ENCODE measurements around the gene LHFPL2. TPM values are rescaled to one million over a fixed set of nuclear protein-coding genes. Genes with fewer than 3 reads are reported as not detected.
"Not testable (repeated sequence)": the region's sequence is repeated elsewhere in the genome, so short reads cannot be mapped to it uniquely, and the experiment has no call there.

Gene LHFPL2
- polyA plus RNA-seq, 1 donor, result 40.7 TPM

DNA sequence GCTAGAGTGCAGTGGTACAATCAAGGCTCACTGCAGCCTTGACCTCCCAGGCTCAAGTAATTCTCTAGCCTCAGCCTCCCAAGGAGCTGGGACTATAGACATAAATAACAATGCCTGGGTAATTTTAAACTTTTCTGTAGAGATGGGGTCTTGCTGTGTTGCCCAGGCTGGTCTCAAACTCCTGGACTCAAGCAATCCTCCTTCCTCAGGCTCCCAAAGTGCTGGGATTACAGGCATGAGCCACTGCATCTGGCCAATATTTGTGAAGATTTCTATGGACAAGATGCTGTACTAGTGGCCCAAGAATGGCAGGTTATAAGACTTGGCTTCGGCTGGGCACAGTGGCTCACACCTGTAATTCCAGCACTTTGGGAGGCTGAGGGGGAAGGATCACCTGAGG lies 18.4 kb upstream of the LHFPL2 start:
- not testable (repeated sequence) for H3K27ac ChIP-seq (ENCODE audit: low read length); H3K36me3 ChIP-seq (ENCODE audit: control insufficient read depth, insufficient read depth, low read length); H3K9me3 ChIP-seq (ENCODE audit: control insufficient read depth, low read depth, low read length); H3K4me3 ChIP-seq (ENCODE audit: low read length); DNase-seq; H3K27me3 ChIP-seq (ENCODE audit: control insufficient read depth, insufficient read depth, low read length); H3K4me1 ChIP-seq (ENCODE audit: control insufficient read depth, insufficient read depth, low read length)
- WGBS (ENCODE audit: insufficient coverage, low lambda C conversion rate), result no CpG with 5 or more reads among the region's 1 CpG

DNA sequence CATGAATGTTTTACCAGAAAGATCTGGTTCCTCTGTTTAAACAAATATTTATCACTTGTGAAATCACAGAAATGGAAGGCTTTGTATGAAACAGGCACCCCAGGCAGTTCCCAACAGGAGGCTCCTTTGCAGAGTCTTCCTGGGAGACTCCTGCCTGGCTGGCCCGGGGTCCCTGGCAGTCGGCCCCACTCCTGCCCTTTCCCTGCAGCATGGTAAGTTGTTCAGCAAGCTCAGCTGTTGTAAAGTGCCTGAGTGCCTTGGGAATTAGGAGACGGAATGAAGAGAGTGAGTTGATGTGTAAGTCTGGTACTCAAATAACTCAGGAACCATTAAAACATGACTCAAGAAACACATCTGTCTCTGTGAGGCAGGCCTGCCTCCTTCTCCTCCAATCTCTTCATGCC lies 17.5 kb upstream of the LHFPL2 start:
- H3K4me1 ChIP-seq (ENCODE audit: control insufficient read depth, insufficient read depth, low read length), result peaks cover 3% of the 10 kb centered on the region
- no CpG with 5 or more reads among the region's 3 CpGs for WGBS (ENCODE audit: insufficient coverage, low lambda C conversion rate)
- no peaks in the 10 kb centered on the region for H3K9me3 ChIP-seq (ENCODE audit: control insufficient read depth, low read depth, low read length)
- no peak for DNase-seq
- no peak overlapping the region for H3K27ac ChIP-seq (ENCODE audit: low read length)
- no peak overlapping the region for H3K4me3 ChIP-seq (ENCODE audit: low read length)
- no peaks in the 10 kb centered on the region for H3K27me3 ChIP-seq (ENCODE audit: control insufficient read depth, insufficient read depth, low read length)
- H3K36me3 ChIP-seq (ENCODE audit: control insufficient read depth, insufficient read depth, low read length), result no peaks in the 10 kb centered on the region

- 100% methylated on average over 1 of the region's 3 CpGs for WGBS (ENCODE audit: insufficient coverage, low lambda C conversion rate)
- H3K27ac ChIP-seq (ENCODE audit: low read length), result no peak overlapping the region
- H3K36me3 ChIP-seq (ENCODE audit: control insufficient read depth, insufficient read depth, low read length), result no peaks in the 10 kb centered on the region
- H3K4me3 ChIP-seq (ENCODE audit: low read length), result no peak overlapping the region
- H3K9me3 ChIP-seq (ENCODE audit: control insufficient read depth, low read depth, low read length), result no peaks in the 10 kb centered on the region
- H3K27me3 ChIP-seq (ENCODE audit: control insufficient read depth, insufficient read depth, low read length), result no peaks in the 10 kb centered on the region
- no peak for DNase-seq
- H3K4me1 ChIP-seq (ENCODE audit: control insufficient read depth, insufficient read depth, low read length), result no peaks in the 10 kb centered on the region
Observed at GRCh38 chr5:78665534-78665933, 17.0 kb upstream of the LHFPL2 start.

DNA sequence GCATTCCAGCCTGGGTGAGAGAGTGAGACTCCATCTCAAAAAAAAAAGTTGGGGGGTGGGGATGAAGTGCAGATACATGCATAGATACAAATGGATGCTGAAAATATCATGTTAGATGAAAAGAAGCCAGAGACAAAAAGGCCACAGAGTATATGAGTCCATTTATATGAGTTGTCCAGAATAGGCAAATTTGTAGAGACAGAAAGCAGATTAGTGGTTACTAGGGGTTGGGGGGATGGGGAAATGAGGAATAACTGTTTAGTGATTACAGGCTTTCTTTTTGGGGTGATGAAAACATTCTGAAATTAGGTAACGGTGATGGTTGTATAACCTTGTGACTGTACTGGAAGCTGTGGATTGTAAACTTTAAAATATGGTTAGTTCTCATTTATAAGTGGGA lies 13.8 kb upstream of the LHFPL2 start:
- Histone ChIP-seq H3K27me3 (ENCODE audit: control insufficient read depth, insufficient read depth, low read length) (no peaks in the 10 kb centered on the region), H3K4me1 (ENCODE audit: control insufficient read depth, insufficient read depth, low read length) (no peaks in the 10 kb centered on the region), H3K36me3 (ENCODE audit: control insufficient read depth, insufficient read depth, low read length) (no peaks in the 10 kb centered on the region), H3K9me3 (ENCODE audit: control insufficient read depth, low read depth, low read length) (no peaks in the 10 kb centered on the region), H3K4me3 (ENCODE audit: low read length) (no peak overlapping the region), H3K27ac (ENCODE audit: low read length) (no peak overlapping the region)
- WGBS (ENCODE audit: insufficient coverage, low lambda C conversion rate), result 100% methylated on average over 1 of the region's 1 CpG
- no peak for DNase-seq

- Histone ChIP-seq H3K9me3 (ENCODE audit: control insufficient read depth, low read depth, low read length) (no peaks in the 10 kb centered on the region), H3K4me1 (ENCODE audit: control insufficient read depth, insufficient read depth, low read length) (no peaks in the 10 kb centered on the region), H3K27ac (ENCODE audit: low read length) (no peak overlapping the region), H3K36me3 (ENCODE audit: control insufficient read depth, insufficient read depth, low read length) (no peaks in the 10 kb centered on the region), H3K4me3 (ENCODE audit: low read length) (no peak overlapping the region), H3K27me3 (ENCODE audit: control insufficient read depth, insufficient read depth, low read length) (no peaks in the 10 kb centered on the region)
- WGBS (ENCODE audit: insufficient coverage, low lambda C conversion rate), result no CpG with 5 or more reads among the region's 1 CpG
- DNase-seq, result no peak
Observed at GRCh38 chr5:78661691-78662090, 13.1 kb upstream of the LHFPL2 start.

DNA sequence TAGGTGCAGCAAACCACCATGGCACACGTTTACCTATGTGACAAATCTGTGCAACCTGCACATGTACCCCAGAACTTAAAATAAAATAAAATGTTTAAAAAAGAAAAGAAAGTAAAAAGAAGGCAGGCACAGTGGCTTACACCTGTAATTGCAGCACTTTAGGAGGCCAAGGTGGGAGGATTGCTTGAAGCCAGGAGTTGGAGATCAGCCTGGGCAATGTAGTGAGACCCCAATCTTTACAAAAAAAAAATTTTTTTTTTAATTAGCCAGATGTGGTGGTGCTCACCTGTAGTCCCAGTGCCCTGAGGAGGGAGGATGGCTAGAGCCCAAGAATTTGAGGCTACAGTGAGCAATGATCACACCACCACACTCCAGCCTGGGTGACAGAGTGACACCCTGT lies 12.5 kb upstream of the LHFPL2 start:
- Histone ChIP-seq H3K4me1 (ENCODE audit: control insufficient read depth, insufficient read depth, low read length) (no peaks in the 10 kb centered on the region), H3K27ac (ENCODE audit: low read length) (no peak overlapping the region), H3K27me3 (ENCODE audit: control insufficient read depth, insufficient read depth, low read length) (no peaks in the 10 kb centered on the region), H3K36me3 (ENCODE audit: control insufficient read depth, insufficient read depth, low read length) (no peaks in the 10 kb centered on the region), H3K4me3 (ENCODE audit: low read length) (no peak overlapping the region), H3K9me3 (ENCODE audit: control insufficient read depth, low read depth, low read length) (no peaks in the 10 kb centered on the region)
- no CpG with 5 or more reads among the region's 1 CpG for WGBS (ENCODE audit: insufficient coverage, low lambda C conversion rate)
- DNase-seq, result no peak

GRCh38 chr5:78660401-78660800 lies 11.8 kb upstream of the LHFPL2 start:
- no CpG with 5 or more reads among the region's 1 CpG for WGBS (ENCODE audit: insufficient coverage, low lambda C conversion rate)

DNA sequence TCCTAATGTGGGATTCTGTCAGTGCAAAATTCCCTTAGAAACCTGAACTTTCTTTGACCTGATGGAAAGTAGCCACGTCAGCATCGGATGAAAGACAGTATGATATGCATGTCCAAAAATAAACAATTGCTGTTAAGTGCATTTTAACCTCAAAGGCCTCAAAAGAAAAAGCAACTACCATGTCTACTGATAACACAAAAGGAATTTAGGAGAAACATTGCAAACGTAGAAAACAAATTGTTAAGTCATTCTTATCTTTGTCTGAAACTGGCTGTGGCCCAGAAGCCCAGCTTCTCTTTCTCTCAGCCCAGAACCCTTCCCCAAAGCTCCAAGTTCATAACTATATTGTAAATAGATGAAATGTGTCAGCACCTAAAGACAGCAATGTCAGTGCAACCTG lies 11.1 kb upstream of the LHFPL2 start:
- Histone ChIP-seq H3K27ac (ENCODE audit: low read length) (no peak overlapping the region), H3K9me3 (ENCODE audit: control insufficient read depth, low read depth, low read length) (no peaks in the 10 kb centered on the region)

More at GRCh38 chr5:78660401-78660800, 11.8 kb upstream of the LHFPL2 start:
- Histone ChIP-seq H3K27me3 (ENCODE audit: control insufficient read depth, insufficient read depth, low read length) (no peaks in the 10 kb centered on the region), H3K4me1 (ENCODE audit: control insufficient read depth, insufficient read depth, low read length) (no peaks in the 10 kb centered on the region), H3K36me3 (ENCODE audit: control insufficient read depth, insufficient read depth, low read length) (no peaks in the 10 kb centered on the region), H3K27ac (ENCODE audit: low read length) (no peak overlapping the region), H3K9me3 (ENCODE audit: control insufficient read depth, low read depth, low read length) (no peaks in the 10 kb centered on the region), H3K4me3 (ENCODE audit: low read length) (no peak overlapping the region)
- no peak for DNase-seq

GRCh38 chr5:78659114-78659513 lies 10.5 kb upstream of the LHFPL2 start:
- Histone ChIP-seq H3K27me3 (ENCODE audit: control insufficient read depth, insufficient read depth, low read length) (no peaks in the 10 kb centered on the region), H3K9me3 (ENCODE audit: control insufficient read depth, low read depth, low read length) (no peaks in the 10 kb centered on the region), H3K4me3 (ENCODE audit: low read length) (no peak overlapping the region), H3K4me1 (ENCODE audit: control insufficient read depth, insufficient read depth, low read length) (no peaks in the 10 kb centered on the region), H3K27ac (ENCODE audit: low read length) (no peak overlapping the region), H3K36me3 (ENCODE audit: control insufficient read depth, insufficient read depth, low read length) (no peaks in the 10 kb centered on the region)
- no peak for DNase-seq
- WGBS (ENCODE audit: insufficient coverage, low lambda C conversion rate), result 100% methylated on average over 1 of the region's 3 CpGs

More for the DNA sequence above, 11.1 kb upstream of the LHFPL2 start:
- no peak for DNase-seq
- WGBS (ENCODE audit: insufficient coverage, low lambda C conversion rate), result no CpG with 5 or more reads among the region's 3 CpGs
- Histone ChIP-seq H3K4me1 (ENCODE audit: control insufficient read depth, insufficient read depth, low read length) (no peaks in the 10 kb centered on the region), H3K36me3 (ENCODE audit: control insufficient read depth, insufficient read depth, low read length) (no peaks in the 10 kb centered on the region), H3K27me3 (ENCODE audit: control insufficient read depth, insufficient read depth, low read length) (no peaks in the 10 kb centered on the region), H3K4me3 (ENCODE audit: low read length) (no peak overlapping the region)

GRCh38 chr5:78657201-78657600 lies 8.6 kb upstream of the LHFPL2 start:
- 90% methylated on average over 2 of the region's 2 CpGs for WGBS (ENCODE audit: insufficient coverage, low lambda C conversion rate)
- Histone ChIP-seq H3K27me3 (ENCODE audit: control insufficient read depth, insufficient read depth, low read length) (no peaks in the 10 kb centered on the region), H3K4me1 (ENCODE audit: control insufficient read depth, insufficient read depth, low read length) (no peaks in the 10 kb centered on the region), H3K9me3 (ENCODE audit: control insufficient read depth, low read depth, low read length) (no peaks in the 10 kb centered on the region), H3K27ac (ENCODE audit: low read length) (no peak overlapping the region), H3K4me3 (ENCODE audit: low read length) (no peak overlapping the region), H3K36me3 (ENCODE audit: control insufficient read depth, insufficient read depth, low read length) (no peaks in the 10 kb centered on the region)
- no peak for DNase-seq

- Histone ChIP-seq H3K27ac (ENCODE audit: low read length) (no peak overlapping the region), H3K4me3 (ENCODE audit: low read length) (no peak overlapping the region), H3K4me1 (ENCODE audit: control insufficient read depth, insufficient read depth, low read length) (no peaks in the 10 kb centered on the region), H3K27me3 (ENCODE audit: control insufficient read depth, insufficient read depth, low read length) (no peaks in the 10 kb centered on the region), H3K9me3 (ENCODE audit: control insufficient read depth, low read depth, low read length) (no peaks in the 10 kb centered on the region), H3K36me3 (ENCODE audit: control insufficient read depth, insufficient read depth, low read length) (no peaks in the 10 kb centered on the region)
- DNase-seq, result no peak
Observed at GRCh38 chr5:78655746-78656290, 7.2 kb upstream of the LHFPL2 start.

All from large intestine (tissue), 3 donors.